HG03159 (cell line): Measurements from ENCODE around the gene B3GALNT2.
"Not testable (repeated sequence)": the region's sequence is repeated elsewhere in the genome, so short reads cannot be mapped to it uniquely, and the experiment has no call there.

ENCODE experiments used
- ATAC-seq: cut with Tn5 transposase; IDR thresholded peaks from one replicate; pipeline ENCODE4 v1.9.1; 2021; ENCODE audit warnings: mild to moderate bottlenecking, moderate library complexity; ENCODE audit not compliant: unreplicated experiment

The B3GALNT2 gene

DNA sequence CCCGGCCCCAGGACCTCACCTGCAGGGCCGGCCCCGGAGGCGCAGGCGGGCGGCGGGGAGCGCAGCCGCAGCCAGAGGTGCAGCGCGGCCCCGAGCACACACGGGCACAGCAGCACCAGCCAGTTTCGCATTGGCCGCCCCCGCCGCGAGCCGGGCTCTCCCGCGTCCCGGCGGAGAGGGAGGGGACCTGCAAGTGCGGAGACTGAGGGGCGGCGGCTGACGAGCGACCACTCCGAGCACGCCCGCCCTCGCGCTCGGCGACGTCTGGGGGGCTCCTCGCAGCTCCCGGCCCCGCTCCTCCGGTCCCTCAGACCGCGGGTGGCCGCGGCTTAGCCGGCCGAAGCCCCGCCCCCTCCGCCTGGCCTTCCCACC is at the start of gene B3GALNT2:
Gene B3GALNT2, minus strand, starts transcription at position 331 of the 372 bp plus-strand sequence. Its CDS starts 200 bp downstream, at position 131.
- ATAC-seq, result peak; percentile 51

DNA sequence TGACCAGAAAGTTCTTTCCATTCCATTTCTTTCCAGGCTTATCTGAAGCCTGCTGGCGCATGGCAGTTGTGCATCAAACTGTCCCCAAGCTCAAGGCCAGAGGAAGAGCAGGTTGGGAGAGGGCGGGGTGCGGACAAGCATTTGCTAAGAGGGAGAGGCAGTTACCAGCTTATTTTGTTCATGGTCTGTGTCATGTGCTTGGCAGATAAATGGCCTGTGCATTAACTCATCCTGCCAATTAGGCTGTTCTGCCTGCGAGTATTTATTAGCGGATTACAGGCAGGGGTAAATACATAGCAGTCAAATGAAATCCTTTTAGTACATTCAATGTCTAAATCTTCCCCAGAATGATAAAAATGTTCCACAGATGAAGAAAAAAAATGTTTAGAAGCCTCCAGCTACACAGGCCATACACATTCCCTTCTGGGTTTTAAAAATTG is 48.9 kb upstream of the B3GALNT2 start:
- no peak for ATAC-seq

DNA sequence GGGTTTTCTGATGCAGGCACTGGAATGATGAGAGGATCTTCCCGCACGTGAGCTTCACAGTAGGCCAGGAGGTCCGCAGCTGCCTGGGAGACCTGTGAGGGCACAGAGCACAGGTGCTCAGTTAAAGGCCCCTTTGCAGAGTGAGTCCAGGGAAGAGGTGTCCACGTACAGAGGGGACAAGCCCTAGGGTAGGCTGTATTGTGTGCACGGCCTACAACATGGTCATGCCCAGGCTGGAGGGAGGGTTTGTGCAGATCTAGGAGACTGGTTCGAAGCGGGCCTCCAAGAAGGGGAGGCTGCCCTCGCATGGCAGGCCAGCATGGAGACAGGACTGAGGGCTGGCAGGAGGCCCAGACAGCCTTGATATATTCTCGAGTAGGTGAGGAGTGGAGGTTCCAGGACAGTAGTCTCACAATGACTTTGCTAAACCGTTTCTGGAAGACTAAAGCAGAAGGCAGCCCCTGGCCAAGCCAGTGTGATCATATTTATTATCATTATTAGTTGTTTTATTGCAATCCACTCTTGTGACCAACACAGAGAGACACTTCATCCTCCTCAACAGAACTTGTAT is 48.0 kb upstream of the B3GALNT2 start:
- ATAC-seq, result no peak

DNA sequence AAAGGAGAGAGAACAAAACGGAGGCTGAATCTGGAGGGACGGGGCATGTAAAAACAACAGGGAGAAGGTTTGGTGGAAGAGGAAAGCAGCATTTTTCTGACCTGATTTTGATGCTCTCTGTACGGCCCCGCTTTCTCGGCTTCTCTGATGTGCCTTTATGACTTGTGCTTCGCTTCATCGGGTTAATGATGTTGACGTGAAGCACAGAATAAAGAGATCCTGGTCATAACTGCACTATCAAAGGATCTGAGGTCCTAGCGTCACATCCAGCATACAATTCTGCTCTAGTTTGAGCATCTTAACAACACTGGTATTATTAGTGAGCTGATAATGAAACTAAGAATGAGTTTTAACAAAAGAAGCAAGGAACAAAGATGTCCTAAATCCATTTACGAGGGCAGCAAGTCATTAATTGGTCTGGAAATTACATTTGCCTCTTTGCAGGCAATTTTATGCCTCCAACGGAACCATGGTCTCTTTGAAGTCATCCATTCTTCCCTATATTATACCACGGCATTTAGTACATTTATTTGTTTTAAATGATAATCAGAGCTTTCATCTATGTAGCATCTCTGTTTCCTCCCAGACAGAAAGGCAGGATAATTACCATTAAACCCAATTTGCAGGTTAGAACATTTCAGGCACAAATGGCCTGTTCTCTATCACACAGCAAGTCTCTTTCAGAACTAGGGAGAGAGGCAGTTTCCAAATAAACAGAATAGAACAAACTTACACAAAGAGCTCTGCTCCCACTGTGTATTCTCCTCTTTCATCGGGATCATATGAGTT is 45.3 kb upstream of the B3GALNT2 start:
- no peak for ATAC-seq

DNA sequence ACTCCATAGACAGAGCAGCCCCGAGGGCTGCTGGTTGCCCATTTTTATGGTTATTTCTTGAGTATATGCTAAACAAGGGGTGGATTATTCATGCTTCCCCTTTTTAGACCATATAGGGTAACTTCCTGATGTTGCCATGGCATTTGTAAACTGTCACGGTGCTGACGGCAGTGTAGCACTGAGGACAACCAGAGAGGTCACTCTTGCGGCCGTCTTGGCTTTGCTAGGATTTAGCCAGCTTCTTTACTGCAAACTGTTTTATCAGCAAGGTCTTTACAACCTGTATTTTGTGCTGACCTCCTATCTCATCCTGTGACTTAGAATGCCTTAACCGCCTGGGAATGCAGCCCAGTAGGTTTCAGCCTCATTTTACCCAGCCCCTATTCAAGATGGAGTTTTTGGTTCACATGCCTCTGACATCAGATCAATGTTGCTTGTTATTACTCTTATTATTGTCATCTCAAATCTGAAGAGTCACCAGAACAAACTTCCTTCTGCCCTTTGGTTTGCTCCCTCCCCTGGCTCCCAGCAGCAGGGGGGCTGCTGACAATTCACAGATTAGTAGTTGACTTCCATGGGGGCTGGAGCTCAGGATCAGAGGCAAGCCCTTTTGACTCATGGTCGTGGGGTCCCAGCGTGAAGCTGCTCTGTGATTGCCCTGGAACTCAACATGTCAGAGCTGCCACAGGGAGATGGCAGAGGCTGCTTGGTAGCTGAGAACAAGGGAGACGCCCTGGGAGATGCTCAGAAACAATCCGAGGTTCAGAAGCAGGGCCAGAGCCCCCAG is 42.3 kb upstream of the B3GALNT2 start:
- not testable (repeated sequence) for ATAC-seq

DNA sequence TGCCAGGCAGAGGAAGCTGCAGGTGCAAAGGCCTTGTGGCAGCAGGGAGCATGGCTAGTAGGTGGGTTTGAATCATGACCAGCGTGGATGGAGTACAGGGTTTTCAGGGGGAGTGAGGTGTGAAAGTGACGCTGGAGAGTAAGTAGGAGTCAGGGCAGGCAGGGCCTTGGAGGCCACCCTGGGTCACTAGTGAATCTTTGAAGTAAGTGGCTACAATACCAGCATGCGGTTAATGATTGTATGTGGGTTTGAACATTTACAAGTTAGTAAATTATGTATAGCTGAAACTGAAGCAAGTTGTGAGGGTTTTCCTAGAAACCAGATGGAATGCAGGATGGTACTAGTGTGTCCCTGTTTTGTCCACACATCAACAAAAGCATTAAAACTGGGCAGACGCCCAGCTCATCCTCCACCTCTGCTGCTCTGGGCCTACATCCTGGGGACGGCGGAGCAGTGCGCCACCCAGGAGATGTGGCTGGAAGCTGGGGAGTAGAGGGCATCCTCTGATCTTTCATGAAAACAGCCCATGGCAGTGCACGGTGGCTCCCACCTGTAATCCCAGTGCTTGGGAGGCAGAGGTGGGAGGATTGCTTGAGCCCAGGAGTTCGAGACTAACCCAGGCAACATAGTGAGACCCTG is 41.2 kb upstream of the B3GALNT2 start:
- ATAC-seq, result no peak

DNA sequence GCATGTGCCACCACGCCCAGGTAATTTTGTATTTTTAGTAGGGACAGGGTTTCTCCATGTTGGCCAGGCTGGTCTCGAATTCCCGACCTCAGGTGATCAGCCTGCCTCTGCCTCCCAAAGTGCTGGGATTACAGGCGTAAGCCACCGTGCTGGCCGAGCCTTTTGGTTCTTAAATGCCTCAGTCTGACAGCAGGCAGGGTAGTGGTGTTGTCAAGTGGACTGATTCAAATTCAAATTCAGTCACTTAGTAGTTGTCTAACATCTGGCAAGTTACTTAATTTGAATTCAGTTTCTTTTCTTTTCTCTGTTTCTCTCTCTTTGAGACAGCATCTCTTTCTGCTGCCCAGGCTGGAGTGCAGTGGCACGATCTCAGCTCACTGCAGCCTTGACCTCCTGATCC is 38.6 kb upstream of the B3GALNT2 start:
- ATAC-seq, result not testable (repeated sequence)

DNA sequence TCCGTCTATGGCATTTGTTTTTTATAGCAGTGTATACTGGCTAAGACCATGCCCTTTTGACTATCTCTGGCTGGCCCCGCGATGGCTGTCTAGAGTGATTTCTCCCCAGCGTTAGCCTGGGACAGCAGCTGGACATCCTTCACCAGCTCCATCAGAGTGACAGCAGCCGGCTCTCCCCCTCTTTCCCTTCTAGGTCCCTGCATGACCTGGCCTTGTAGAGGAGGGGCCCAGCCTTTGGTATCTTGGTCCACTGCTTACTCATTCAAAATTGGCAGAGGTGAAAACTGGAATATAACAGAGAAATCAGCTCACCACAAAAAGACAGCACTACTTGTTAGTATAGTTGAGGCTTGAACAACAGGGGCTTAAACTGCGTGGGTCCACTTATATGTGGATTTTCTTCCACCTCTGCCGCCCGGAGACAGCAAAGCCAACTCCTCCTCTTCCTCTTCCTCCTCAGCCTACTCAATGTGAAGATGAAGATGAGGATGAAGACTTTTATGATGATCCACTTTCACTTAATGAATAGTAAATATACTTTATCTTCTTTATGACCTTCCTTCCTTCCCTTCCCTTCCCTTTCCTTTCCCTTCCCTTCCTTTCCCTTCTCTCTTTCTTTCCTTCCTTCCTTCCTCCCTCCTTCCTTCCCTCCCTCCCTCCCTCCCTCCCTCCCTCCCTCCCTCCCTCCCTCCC is 29.4 kb upstream of the B3GALNT2 start:
- ATAC-seq, result no peak

DNA sequence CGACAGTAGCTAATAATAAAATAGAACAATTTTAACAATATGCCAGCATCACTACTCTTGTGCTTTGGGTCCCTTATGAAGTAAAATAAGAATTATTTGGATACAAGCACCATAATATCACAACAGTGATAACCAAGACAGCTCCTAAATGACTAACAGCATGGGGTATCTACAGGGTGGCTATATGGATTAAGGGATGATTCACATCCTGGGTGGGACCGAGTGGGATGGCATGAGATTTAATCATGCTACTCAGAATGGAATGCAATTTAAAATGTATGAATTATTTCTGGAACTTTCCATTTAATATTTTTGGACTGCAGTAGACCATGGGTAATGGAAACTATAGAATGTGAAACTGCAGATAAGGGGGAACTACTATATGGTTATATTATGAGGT is 28.1 kb upstream of the B3GALNT2 start:
- no peak for ATAC-seq

DNA sequence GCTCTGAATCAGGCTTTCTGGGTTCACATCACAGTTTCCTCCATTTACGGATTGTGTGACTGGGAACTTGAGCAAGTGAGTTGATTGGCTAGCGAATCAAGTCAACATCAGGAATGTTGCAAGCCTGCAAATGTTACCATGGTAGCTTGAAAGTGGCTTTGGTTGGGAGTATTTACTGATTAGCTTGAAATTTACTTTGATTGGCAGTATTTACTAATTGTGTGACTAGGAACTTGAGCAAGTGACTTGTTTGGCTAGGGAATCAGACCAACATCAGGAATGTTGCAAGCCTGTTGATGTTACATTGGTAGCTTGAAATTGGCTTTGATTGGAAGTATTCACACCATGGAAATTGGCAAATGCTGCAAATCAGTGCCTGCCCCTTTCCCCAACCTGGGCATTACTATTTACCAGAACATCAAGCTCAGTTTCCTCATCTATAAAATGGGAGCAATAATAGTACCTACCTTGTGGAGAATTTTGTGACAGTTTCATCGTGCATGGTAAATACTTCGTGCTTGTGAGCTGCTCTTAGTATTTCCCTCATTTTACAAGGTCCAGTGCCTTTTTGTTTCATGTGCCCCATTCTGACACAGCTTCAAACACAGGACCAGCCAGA is 23.1 kb upstream of the B3GALNT2 start:
- ATAC-seq, result no peak

DNA sequence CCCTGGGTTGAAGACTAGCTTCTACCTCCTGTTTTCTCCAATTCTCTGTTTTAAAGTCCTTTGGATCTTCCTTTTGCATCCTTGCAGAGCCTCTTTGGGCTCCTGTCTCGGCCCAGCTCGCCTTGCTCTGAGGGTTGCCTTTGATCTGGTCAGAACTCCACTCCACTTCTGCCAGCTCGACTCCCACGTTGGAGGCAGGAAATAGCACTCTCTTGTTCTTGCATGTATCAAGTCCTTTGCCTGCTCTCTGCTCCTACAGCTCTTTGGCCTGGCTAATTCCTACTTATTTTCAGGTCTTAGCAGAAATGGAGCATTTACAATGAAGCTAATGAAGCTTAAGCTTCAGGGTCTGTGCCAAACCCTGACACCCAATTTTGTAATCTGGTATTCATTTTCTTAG is 21.1 kb upstream of the B3GALNT2 start:
- no peak for ATAC-seq

DNA sequence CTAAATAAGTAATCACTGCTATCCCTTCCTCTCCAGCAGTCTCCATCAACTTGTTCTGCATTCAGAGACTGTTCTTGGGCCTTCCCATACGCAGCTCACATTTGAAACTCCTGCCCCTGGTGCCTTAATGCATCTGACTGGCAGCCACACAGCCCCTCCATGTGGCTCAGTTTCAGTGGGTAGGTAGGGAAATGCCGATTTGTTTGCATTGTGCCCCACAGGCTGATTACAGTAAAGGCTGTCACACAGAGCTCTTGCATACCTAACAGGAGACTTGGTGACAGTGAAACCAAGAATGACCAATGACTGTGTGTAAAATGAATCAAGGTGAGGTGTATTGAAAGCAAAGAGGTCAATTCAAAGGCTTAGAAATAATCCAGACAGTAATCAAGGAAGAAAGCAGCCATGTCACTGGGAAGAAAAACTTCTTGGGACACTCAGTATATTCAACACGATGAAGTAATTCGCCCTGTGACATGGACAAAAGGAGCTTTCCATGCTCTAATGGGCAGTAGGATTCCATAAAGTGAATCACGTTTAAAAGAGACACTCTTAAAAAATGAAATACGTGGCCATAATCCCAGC is 12.7 kb upstream of the B3GALNT2 start:
- ATAC-seq, result no peak

DNA sequence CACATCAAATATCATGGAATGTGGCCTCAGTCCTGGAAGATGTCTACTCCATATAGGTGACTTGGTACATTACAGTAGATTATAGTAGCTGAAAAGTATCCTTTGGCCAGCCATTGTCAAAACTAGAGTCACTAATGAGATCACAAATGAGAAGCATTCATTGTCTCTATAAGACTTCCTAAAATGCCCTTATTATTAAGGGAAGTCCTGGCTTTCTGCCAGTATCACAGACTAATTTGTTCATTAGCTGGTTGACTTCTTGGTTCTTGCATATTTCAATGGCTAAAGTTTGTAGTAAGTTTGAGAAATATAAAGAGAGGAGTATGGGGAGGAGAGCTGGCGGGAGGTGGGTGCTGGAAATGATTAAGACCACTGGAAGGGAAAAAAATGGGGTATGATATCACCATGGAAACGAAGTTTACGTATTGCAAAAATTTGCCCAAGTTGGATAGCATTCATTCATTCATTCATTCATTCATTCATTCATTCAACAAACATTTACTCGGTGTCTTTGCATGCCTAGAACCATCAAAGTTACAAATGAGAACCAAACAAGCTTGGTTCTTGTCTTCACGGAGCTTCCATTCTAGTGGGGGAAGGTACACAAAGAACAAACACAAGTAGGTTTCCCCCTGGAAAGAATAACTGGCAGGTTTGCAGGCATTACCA is 11.7 kb upstream of the B3GALNT2 start:
- ATAC-seq, result no peak

DNA sequence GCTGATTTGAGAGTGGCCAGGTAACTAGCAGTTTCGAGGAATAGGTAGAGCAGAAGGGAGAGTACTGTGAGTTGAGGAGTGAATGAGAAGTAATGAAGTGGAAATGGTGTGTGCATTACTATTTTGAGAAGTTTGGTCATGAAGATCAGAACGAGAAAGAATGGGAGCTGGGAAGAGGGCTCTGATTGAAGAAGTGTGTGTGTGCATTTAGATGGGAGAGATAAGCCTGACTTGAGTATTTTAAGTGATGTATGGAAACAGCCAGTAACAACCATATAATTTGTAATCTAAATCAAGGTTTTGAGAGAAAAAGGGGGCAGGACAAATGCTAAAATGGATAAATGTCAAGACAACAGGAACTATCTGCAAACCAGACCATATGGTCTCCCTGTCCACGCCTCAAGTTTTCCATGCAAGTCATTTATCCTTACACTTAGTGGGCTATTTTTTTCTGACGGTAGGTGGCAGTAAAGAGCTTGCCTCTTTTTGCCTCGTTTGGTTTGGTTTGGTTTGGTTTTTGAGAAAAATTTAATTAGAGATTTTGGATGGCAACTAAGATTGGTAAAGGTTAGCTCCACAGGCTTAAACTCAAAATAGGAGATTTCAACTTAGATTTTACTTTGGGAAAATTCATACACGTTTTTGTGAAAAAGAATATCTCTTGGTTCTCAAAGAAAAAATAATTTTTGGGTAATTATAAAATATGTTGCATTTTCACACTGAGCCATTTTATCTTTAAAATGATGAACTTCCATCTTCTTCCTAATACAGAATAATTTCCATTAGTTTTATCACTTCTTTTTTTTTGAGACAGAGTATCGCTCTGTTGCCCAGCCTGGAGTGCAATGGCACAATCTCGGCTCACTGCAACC is 9.5 kb upstream of the B3GALNT2 start:
- ATAC-seq, result no peak

DNA sequence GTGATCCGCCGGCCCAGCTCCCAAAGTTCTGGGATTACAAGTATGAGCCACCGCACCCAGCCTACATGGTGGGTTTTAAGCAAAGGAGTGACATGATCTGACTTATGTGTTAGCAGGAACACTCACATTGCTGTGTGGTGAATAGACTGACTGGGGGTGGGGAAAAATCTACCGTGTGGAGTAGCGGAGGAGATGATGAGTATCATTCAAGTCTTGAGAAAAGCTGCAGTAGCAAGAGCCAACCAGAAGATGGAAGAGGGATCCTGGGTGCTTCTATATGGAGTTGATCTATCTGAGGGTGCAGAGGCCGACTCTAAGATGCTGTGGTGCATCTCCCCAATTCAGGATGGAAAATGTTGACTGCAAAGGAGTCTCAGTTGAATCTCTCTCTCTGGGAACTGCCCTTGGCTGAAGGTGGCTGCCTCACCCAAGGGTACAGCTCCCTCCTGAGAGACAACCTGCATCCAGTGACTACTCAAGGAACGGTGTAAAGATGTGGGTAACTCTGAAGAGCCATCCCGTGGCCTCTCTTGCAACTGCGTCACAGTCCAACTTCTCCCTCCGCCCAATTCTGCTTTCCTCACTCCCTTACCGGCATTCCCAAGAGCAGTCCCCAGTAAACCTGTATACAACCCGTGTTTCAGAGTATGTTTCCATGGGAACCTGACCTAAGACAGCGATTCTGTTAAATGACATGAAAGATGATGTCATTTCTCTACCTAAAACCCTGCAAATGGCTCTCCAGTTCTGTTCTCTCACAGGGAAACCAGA is 7.4 kb upstream of the B3GALNT2 start:
- ATAC-seq, result no peak

DNA sequence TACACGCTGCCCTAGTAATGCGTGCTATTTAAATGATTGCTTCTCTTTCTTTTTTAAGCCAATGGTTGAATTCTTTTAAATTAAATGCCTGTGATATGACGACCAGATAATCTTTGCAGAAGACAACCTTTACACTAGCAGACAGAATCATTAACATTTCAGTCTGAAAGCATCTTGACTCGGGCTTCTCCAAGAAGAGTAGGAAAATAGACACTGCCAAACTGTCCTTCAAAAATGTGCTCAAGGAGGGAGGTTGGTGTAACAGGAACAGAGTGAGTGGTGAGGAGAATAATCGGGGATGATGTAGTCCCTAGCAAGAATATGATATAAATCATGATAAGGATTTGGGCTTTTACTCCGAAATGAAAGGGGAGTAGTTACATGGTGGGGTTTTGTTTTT is 6.6 kb upstream of the B3GALNT2 start:
- no peak for ATAC-seq

DNA sequence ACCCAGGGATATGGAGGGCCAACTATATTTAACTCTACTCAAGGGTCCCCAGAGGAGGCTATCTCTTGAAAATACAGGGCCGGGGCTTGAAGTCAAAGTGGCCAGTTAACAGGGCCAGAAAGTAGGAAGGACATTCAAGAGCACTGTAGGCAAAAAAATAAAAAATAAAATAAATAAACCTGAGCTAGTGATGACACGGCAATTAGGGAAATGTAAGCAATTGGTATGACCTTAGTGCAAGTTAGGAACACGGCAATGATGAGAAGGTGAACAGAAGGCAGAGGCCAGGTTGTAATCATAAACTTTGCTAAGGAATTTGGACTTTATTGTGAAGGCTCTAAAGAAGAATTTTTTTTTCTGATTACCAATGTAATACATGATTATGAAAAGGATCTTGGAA is 3.4 kb upstream of the B3GALNT2 start:
- ATAC-seq, result no peak
